NCI-H345 treated with DMSO at 0.1 percent for 48 hours (cell line): ENCODE results near the gene LSM7.

Source experiments
- DNase-seq: peaks from one replicate; lab custom pipeline; 2025; ENCODE audit not compliant: unreplicated experiment; lab: John Stamatoyannopoulos, UW

Gene LSM7

DNA sequence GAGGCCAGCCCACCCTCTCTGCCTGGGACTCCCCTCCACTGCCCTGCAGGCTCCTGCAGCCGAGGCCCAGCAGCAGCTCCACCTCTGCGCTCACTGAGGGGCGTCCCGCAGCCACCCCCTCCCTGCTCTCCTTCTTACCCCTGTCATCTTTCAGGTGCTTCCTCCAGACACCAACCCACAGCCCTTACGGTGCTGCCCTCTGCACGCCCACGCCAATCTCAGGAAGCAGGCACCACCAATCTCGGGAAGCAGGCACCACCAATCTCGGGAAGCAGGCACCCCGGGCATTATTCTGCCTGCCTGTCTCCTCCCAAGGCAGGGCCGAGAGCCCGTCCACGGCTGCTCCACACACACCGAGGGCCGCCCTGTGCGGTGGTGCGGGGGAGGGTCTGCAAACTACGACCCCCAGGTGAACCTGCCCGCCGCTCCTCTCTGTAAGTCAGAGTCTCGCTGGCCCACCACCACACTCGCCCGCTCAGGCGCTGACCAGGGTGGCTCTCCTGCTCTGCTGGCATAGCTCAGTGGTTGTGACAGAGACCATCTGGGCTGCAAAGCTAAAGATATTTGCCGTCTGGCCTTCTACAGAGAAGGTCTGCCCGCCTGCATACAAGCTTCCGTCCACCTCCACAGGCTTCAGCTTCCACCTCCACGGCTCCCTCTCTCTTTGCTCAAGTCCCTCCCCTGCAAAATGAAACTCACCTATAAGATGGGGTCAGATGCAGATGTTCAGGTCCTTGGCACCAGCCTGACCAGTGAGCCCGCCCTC, 2.9 kb downstream of the LSM7 start:
- no peak for DNase-seq

DNA sequence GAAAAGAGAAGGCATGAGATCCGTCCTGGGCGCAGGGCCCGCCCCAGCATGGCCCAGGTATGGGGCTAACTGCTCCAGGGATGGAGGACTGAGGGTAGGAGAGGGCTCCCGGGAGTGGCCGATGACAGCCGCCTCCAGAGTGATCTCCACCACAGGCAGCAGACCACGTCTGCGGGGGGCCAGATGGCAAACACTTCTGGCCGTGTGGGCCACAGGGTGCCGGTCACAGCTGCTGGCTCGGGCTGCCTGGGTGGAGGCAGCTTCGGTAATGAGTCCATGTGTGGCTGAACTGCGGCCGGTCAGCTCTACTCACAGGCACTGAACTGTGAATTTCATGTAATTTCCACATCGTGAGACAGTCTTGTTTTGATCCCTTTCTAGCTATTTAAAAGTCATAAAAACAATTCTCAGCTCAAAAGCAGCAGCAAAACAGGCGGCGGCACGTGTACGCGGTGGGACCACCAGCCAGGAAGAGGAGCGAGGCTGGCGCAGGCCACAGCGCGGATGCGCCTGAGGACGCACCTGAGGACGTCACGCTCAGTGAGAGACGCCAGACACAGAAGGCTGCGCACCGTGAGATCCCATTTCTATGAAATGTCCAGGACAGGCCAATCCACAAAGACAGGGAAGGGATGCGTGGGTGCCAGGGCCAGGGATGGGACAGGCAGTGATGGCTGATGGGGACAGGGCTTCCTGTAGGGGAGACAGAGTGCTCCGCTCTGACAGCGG, 4.0 kb downstream of the LSM7 start:
- no peak for DNase-seq

DNA sequence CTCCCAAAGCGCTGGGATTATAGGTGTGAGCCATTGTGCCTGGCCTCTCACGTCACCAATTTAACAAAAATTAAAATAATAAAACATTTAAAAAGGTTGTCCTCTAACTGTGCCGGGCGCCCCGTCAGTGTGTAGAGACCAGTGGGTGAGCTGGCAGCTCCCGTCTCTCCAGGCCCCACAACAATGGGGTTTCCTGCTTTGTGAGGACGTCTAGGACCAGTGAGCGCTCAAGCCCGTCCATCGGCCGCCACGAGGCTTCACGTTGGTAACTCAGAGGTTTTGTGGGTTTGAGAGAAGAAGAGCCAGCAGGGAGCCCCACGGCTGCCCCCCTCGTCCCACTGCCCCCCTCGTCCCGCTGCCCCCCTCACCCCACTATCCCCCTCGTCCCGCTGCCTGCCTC, 4.7 kb downstream of the LSM7 start:
- DNase-seq = no peak

DNA sequence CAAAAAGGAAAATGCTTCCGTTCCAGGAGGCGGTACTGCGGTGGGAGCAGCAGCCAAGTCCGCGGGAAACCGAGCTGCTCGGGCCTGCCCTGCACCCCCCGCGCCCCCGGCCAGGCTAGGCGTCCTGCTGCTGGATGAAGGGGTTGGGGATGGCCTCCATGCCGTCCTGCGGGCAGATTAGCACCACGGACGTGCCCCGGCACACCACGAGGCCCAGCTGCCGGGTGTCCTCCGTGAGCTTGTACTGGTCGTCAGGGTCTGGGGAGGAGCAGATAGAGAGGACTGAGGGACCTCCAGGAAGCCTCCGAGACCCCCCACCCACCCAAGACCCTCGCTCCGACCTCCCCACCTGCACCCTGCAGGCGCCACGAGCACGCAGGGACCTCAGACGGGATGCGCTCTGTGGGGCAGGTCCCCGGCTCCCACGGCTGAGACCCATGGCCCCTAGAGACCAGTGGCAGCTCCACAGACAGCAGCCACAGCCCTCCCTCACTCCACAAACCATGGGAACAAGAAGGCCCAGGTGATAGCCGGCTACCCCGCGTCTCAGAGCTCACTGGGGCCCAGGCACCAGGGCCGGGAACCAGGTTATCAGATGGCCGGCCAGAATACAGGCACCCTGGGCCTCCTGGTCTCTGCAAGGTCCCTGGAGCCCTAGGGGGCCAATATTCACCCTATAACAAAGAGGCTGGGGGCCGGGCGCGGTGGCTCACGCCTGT, 6.7 kb downstream of the LSM7 start:
- DNase-seq = no peak

DNA sequence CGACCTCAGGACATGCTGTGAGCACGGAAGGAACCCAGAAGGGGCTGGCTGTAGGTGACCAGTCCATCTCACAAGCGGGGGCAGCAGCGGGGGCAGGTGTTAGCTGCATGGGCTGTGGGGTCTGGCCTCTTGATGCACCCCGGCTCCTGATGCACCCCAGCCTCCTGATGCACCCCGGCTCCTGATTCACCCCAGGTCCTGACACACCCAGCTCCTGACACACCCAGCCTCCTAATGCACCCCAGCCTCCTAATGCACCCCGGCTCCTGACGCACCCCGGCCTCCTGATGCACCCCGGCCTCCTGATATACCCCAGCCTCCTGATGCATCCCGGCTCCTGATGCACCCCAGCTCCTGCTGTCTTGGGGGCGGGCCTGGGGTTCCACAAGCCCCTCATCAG, 7.4 kb downstream of the LSM7 start:
- DNase-seq = no peak

DNA sequence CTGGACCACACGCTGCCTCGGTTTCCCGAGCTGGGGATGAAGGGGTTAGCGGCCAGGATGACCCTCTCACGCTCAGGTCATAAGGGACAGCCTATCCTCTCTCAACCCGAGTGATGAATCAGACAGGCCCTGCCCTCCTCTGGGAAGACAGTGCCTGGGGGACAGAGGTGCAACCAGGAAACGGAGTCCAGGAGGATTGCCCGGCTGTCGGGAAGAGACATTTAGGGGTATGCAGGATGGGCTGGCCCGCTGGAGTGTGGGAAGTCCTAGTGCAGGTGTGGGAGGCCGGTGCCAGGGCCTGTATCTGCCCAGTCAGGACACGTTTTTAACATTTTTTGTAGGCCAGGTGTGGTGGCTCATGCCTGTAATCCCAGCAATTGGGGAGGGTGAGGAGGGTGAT, 8.3 kb downstream of the LSM7 start:
- no peak for DNase-seq

DNA sequence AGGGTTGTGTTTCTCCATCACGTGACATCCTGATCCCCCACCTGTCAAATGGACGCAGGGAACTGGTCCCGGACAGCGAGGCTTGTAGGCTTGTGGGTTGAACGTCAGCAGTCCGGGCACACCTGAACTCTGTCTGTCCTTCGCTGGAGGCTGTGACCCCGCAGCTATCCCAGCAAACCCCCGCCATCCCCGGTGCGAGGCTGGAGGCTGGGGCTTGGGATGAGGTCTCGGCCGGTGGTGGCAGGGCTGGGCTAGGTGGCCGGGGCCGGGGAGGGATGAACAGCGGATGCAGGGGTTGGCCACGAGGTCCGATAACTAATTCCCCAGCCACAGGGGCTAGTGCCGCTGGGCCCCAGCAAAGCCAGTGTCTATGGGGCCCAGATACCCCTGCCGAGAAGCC, 8.8 kb downstream of the LSM7 start:
- no peak for DNase-seq

DNA sequence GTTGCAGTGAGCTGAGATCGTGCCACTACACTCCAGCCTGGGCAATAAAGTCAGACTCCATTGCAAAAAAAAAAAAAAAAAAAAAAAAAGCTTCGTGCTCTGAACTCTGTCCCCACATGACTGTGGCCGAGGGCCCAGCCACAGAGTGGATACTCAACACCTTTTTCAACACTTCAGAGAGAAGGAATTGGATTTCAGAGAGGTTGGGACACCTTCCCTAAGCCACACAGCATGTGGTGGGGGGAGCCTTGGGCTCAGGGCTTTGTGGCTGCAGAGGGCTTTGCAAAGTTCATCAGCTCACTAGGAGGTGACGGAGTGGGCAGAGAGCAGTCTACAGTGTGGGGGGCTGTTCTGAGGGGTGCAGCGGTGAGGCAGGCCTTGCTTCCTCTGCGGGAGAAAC, 9.5 kb downstream of the LSM7 start:
- no peak for DNase-seq

DNA sequence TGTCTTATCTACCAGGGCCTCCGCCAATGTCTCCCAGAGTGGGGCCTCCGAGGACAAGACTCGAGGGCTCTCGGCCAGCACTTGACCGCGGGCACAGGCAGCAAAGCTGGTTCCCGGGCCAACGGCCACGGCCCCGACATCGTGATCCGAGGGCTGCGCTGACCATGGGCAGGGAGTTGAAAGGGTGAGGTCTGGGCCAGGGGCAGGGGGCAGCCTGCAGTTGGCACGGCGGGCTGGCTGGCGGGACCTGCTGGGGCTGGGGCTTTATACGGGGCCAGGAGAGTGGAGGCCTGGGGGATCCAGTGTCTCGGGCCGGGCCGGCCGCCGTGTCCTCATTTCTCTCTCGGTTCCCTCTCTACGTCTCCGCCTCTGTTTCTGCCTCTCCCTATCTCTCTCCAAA, 10.6 kb downstream of the LSM7 start:
- DNase-seq = no peak

DNA sequence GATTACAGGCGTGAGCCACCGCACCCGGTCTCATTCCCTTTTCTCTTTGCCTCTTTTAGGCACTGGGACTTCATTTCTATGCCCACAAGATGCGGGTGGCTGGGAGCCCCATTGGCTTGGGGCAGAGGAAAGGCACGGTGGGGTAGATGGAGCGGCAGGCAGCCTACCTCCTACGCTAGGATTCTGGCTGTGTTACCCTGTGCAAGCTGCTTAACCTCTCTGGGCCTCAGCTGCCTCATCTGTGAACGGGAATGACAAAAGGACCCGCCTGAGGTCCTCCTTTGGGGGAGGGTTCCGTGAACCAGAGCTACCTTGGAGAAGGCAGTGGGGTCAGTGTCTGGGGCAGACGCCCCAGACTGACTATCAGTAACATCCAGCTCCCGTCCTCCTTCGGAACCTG, 11.1 kb downstream of the LSM7 start:
- DNase-seq = no peak

DNA sequence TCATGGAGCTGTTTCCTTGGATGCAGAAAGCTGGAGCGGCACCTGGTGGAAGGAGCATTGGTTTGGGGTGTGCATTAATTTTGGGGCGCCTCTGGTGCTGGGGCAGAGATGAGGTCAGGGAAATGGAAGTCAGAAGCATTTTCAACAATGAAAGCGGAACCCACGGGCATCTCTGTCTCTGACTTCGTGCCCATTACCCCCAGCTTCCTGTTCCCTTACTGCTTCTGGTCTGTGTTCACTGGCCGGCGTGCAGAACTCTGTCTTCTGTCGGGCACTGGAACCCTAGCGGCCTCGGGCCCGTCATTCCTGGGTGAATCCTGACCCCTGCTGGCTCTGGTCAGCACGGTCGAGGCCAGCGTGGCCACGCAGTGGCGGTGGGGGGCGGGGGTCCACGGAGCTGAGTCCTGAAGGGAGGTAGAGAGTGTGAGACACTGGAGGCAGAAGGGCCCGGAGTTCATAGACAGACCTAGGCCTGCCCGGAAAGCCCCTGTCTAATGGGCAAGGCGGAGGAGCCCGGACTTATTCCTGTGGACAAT, 12.5 kb downstream of the LSM7 start:
- no peak for DNase-seq

DNA sequence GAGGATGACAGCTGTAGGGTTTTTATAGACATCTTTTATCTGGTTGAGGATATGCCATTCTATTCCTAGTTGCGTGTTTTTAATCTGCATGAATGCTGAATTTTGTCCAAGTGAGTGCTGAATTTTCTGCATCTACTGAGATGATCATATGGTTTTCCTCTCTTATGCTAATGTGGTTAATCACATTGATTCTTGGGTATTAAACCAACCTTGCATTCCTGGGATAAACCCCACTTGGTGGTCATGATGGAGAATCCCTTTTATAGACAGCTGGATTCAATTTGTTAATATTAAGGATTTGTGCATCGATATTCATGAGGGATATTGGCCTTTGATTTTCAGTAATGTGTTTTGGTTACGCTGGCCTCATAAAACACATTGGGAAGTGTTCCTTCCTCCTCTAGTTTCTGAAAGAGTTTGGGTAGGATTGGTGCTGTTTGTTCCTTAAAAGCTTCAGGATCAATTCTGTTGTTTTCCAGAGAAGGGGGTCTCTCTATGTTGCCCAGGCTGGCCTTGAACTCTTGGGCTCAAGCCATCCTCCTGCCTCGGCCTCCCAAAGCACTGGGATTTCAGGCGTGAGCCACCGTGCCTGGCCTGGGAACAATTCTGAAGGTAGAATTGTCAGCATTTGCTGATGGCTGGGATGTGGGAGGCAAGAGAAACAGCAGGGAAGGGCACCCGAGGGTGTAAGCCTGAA, 13.1 kb downstream of the LSM7 start:
- no peak for DNase-seq

DNA sequence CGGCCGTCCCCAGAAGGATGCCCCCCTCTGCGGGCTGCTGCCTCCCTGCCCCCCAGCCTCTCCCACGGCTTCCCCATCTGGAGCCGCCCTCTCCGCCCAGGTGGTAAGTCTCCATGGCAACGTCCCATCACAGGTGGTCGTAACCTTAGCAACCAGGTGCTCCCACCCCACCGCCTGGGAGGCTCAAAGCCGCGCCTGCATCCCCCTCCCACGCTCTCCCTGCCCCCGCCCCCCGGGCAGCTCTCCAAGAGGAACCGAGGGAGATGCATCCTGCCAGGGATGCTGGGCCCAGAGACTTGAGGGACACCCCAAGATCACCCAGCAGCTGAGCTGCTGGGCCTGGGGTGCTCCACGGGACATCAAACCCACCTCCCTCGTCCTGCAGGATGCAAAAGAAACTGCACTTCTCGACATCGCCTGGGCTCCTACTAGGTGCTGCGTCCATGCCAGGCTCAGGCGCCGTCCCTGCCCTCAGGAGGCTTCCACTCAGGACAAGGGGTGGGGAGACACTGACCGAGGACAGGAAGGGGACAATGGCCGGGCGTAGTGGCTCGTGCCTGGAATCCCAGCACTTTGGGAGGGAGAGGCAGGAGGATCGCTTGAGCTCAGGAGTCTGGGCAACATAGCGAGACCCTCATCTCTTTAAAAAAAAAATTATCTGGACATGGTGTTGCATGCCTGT, 15.4 kb downstream of the LSM7 start:
- DNase-seq = no peak

DNA sequence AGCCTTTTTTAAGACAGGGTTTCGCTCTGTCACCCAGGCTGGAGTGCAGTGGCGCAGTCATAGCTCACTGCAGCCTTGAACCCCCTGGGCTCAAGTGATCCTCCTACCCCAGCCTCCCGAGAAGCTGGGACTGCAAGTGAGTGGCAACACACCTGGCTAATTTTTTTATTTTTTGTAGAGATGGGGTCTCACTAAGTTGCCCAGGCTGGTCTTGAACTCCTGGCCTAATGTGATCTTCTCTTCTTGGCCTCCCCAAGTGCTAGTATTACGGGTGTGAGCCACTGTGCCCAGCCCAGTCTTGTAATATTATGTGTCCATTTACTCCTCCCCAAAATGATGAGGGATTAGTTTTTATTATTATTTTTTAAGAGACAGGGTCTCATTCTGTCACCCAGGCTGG, 17.3 kb downstream of the LSM7 start:
- no peak for DNase-seq

DNA sequence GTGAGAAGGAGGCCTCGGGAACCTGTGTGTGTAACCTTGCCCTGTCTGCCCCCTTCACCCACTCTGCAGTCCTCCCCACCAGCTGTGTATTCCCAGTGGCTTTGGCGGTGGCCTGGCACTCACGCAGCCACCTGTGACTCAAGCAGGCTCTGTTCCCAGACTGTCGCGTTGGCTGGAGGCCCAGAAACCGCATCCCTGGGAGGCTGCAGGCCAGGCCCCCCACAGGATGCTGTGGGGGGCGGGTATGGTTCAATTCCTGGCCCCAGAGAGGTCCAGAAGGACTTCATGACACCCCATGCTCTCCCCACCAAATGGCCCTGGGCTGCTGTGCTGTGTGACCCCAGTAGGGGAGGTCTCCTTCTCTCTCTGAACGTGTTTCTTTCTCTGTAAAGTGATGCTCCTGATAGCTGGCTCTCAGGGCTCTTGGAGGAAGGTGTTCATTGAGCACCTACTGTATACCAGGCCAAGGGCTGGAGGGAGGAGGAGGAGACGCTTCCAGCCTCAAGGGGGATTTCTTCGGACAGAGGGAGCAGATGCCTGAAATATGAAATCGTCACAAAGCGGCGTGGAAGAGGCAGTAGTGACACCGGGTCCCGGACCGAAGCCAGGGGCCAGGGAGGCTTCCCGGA, 18.5 kb downstream of the LSM7 start:
- DNase-seq = no peak

DNA sequence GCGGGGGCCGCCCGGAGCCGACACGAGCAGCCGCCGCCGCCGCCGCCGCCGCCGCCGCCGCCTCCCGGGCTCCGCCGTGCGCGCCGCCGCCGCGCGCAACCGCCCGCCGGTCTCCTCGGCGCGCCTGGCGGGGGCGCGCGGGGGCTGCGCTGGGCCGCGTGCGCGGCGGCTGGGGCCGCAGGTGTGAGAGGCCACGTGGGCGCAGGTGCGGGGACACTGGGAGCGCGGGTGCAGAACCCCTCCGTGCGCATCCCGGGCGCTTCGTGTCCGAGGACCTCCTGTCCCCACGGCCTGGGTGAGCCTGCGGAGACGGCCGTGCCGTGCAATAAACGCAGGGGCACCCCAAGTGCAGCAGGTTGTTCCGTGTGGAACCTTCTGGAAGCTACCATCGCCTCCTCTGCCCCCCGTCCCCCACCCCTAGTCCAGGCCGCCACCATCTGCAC, 20.3 kb downstream of the LSM7 start, which contains the start of gene LINGO3:
Gene LINGO3, minus strand, starts transcription at position 41 of the 443 bp plus-strand sequence. CDS start 16,378 bp downstream, outside the sequence.
- DNase-seq = no peak

DNA sequence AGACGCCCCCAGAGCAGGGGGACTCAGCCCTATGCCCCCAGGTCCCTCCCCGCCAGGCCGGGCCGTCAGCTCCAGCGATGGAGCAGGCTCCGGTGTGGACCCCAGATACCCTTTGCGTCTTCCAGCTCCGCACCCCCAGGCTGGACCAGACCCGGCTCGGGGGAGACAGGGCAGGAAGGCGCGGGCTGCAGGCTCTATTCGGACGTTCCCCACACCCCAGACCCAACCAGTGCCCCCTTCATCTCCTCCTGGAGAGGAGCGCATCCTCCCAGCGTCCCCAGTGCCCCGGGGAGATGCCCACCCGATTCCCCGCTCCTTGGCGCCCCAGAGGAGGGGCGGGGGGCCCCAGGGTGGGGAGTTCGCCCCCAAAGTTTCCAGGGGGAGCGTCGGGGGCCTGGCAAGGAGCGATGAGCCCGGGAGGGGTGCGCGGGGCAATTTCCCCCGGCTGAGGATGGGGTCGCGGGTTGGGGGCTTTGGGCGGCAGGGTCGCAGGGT, 20.8 kb downstream of the LSM7 start:
- DNase-seq = no peak

DNA sequence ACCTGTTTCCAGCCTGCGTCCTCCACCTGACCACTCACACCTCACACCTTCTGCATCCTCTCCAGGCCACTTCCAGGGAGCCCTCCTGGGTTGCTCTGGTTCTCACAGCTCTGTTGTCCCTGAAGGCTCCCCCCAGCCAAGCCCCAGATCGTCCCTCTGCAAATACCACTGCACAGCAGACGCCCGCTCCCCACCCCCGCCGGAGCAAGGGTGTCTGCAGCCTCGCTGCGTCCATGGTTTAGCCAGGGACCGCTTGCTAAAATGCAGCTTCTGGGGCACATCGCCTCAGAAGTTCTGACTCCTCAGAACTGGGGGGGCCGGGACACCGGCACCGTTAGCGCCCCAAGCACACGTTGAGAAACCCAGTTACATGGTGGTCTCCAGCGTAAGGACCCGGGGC, 21.4 kb downstream of the LSM7 start:
- no peak for DNase-seq

DNA sequence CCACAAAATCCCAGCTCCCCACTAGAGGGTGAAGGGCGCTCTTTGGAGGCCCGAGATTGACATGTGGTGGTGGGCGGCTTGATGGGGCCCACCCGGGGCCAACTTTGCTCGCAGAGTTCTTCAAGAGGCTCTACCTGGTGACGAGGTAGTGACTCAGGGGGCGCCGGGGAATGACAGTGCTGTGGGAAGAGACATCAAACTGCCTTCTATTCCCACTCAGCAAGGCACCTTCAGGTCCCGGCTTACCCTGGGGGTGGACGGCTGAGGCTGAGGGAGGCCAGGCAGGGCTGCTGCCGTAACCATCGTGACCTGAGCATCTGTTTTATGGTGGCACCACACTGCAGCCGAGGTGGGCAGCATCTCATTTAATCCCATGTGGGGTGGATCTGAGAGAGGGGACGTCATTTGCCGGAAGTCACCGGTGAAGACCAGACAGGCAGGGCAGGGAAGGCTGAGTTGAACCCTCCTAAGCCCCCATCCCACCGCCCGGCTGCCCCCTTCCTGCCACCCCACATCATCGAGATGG, 22.0 kb downstream of the LSM7 start:
- DNase-seq = no peak
